ENCODE results near the gene AGL.

- TF ChIP-seq, protein P1, sequence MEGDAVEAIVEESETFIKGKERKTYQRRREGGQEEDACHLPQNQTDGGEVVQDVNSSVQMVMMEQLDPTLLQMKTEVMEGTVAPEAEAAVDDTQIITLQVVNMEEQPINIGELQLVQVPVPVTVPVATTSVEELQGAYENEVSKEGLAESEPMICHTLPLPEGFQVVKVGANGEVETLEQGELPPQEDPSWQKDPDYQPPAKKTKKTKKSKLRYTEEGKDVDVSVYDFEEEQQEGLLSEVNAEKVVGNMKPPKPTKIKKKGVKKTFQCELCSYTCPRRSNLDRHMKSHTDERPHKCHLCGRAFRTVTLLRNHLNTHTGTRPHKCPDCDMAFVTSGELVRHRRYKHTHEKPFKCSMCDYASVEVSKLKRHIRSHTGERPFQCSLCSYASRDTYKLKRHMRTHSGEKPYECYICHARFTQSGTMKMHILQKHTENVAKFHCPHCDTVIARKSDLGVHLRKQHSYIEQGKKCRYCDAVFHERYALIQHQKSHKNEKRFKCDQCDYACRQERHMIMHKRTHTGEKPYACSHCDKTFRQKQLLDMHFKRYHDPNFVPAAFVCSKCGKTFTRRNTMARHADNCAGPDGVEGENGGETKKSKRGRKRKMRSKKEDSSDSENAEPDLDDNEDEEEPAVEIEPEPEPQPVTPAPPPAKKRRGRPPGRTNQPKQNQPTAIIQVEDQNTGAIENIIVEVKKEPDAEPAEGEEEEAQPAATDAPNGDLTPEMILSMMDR (IDR thresholded peaks at IDR 0.05 in 8 of 11, conservative IDR thresholded peaks at IDR 0.05 in 3 of 11) = no peak
- TF ChIP-seq POLR2A (IDR thresholded peaks at IDR 0.05) (no peak), POLR2AphosphoS5 (IDR thresholded peaks at IDR 0.05) (no peak)
These were observed 84.6 kb downstream of the AGL start for GRCh38 chr1:99934801-99935200.

Data from spleen (tissue), 7 donors.